HG03135 (cell line): ENCODE measurements around the gene JAKMIP2.
"Not testable (repeated sequence)": the region's sequence is repeated elsewhere in the genome, so short reads cannot be mapped to it uniquely, and the experiment has no call there.

ENCODE experiments used
- ATAC-seq: cut with Tn5 transposase; IDR thresholded peaks from one replicate; pipeline ENCODE4 v1.9.1; 2021; ENCODE audit warnings: mild to moderate bottlenecking, moderate library complexity; ENCODE audit not compliant: unreplicated experiment

The JAKMIP2 gene

DNA sequence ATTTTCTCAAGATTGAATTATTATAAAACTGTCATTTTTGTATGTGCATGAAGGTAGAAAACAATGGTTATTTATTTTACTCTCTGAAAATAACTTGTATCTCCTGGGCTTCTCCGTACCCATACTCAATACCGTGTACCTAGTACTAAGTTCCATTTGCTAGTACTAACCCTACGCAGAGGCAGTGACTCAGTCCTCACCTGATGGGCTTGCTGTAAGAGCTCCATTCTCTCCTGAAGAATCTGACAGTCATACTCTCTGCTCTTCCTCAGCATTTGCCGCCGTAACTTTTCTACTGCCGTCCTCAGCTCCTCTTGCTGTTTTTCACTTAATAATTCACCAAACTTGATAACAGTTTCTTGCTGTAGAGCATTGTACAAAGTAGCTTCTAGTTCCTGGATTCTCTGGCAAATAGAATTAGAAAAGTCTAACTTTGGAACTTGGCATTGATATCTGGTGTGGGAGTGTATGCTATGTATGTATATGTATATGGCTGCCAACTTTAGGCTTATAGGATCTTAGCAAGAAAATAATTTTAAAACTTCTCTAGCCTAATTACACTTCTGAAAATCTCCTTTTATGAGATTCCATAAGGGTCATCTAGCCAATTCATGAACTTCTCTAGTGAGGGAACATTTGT is 164.7 kb downstream of the JAKMIP2 start:
- ATAC-seq: no peak

DNA sequence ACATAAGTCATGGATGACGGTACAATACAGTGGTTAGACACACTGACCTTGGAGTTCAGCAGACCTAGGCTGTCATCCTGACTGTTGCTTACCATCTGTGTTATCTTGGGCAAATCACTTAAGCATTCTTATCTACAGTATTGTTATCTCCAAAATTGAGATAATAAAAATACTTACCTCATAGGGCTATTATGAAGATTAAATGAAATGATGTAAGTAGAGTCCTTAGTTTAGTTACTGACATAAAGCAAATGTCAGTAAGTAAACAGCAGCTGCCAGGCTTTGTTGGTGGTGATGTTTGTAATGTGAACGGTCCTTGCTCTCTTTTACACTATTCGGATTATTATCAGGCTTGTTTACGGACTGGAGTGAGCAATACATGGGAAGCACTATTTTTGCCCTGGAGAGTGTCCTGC is 165.3 kb downstream of the JAKMIP2 start:
- ATAC-seq: no peak

DNA sequence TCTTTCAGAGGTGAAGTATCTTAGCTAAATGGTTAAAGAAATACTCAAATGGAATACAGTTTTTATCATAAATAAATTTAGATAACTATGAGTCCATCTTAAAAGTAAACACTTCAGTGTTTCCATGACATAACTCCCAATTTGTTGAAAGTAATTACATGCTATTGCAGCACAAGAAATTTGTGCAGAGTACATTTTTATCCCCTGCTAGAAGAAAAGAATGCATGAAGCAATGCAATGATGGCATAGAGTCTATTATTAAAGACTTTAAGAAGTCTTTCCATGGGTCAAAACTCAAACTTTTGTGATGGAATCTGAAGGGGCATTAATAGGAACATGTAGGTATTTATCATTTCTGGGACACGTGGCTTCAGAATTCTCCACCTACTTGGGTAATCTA is 166.1 kb downstream of the JAKMIP2 start:
- ATAC-seq: no peak

DNA sequence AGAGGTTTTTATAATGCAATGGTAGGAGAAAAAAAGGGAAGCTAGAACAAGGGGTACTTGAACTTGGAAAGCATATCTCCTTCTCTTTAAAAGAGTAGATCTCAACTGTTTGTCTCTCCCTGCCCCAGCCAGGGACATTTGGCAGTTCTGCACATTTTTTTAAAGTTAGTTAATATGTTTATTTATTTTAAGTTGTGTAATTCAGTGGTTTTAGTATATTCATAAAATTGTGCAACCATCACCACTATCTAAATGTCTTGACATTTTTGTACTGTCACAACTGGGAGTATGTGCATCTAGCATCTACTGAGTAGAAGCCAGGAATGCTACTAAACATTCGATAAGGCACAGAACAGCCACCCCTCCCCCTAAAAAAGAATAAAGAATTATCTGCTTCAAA is 169.2 kb downstream of the JAKMIP2 start:
- ATAC-seq: no peak

DNA sequence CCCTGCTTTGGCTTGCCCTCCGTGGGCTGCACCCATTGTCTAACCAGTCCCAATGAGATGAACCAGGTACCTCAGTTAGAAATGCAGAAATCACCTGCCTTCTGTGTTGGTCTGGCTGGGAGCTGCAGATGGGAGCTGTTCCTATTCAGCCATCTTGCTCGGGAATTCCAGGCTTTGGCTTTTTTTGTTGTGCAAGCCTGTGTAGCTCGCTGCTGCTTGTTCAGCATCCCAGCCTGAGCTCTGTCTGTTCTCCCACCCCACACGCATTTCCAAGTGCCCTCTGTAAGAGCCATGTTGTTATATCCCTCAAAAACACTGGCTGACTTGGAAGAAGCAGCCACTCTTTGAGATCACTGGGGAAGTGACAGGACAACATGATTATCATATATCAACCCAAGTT is 171.0 kb downstream of the JAKMIP2 start:
- ATAC-seq: no peak

DNA sequence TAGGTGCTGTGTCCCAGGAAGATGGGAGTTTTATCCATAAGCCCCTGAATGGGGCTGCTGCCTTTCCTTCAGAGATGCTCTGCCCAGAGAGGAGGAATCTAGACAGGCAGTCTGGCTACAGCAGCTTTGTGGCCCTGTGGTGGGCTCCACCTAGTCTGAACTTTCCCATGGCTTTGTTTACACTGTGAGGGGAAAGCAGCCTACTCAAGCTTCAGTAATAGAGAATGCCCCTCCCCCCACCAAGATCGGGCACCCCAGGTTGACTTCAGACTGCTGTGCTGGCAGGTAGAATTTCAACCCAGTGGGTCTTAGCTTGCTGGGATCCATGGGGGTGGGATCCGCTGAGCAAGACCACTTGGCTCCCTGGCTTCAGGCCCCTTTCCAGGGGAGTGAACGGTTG is 171.7 kb downstream of the JAKMIP2 start:
- ATAC-seq: no peak

DNA sequence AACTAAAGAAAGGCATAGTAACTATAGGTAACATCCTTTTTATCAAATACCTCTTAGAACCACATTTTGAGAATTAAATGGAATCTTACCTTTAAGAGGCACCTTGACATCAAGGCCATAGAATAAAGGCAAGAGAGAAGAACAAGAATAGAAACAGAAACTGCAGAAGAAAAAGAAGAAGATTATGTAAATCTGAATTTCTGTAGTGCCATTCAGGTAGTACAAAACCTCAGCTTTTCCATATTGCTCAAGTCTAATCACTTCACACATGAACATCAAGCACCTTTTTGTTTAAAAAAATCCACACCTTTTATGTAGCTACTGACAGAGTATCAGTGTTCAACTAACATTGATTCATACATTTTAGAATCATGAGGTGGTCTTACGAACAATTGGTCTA is 180.9 kb downstream of the JAKMIP2 start:
- ATAC-seq: no peak

DNA sequence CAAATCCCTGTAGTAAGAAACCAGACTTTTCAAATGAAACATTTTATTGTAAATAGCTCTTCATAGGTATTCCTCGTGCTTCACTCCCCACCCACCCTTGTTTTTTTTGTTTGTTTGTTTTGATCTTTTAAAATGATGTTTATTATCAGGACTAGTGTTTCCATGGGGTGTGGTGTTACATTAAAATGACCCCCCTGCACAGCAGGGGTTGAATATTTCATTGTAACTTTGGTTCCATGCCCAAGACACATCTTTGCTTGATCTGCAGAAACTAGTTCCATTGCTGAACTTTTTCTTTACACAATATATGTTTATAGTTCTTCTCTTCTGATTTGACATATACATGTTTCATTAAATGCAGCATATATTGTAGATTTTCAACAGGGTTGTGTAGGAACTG is 191.4 kb downstream of the JAKMIP2 start:
- ATAC-seq: no peak

DNA sequence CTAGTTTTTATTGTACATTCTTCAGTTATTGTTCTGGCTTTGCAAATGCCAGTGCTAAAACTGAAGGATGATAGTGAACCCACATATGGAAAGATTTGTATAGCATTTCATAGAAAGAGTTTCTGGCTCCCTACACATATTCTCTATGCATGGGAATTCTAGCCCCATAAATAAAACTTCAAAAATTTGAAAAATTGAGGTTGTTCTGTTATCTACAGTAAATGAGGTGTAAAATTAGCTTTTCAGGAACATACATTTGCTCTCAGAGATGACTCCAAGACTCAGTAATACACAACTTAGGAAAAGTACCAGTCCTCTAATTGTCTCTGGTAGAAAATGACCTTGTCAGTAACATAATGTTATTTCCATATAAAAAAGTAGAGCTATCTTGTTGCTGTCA is 192.4 kb downstream of the JAKMIP2 start:
- ATAC-seq: no peak

DNA sequence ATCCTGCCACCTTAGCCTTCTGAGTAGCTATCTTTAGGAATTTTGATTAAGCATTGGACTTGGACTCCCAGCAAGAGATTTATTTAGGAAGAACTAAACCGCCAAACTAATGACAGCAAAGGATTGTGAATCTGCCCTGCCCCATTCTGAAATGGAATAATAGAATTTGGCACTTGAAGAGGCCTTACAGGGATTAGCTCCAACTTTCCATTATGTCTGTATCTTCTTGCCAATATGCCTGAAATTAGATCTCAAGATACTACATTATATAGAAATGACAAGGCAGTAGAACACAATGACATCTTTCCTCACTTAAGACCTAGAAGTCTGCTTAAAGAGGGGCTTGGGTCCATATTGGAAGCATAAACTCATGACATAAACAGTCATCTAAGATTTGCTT is 195.7 kb downstream of the JAKMIP2 start:
- no peak for ATAC-seq

DNA sequence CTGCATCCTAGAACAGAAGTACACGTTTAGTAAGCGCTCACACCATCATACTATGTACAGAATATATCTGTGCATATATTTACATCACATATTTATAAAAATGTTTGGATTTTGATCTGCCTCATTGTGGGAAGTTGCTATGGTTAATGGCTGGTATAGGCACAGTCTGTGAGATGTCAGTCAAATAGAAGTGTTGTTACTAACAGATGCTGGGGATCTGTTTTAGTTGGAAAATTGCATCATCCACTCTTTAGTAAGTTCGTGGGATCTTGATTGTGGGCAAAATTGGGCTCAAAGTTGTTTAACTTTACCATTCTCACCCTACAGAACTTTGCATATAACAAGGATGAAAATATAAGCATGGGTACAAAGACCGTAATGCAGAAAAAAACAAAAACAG is 196.3 kb downstream of the JAKMIP2 start:
- ATAC-seq: no peak

DNA sequence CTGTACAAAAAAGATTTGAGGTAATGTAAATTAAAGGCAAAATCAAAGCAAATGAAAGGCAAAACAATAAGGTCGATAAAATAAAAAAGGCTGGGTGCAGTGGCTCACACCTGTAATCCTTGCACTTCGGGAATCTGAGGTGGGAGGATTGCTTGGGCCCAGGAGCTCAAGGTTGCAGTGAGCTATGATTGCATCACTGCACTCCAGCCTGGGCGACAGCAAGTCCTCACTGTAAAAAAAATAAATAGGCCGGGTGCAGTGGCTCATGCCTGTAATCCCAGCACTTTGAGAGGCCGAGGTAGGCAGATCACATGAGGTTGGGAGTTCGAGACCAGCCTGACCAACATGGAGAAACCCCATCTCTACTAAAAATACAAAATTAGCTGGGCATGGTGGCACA is 200.3 kb downstream of the JAKMIP2 start:
- not testable (repeated sequence) for ATAC-seq

DNA sequence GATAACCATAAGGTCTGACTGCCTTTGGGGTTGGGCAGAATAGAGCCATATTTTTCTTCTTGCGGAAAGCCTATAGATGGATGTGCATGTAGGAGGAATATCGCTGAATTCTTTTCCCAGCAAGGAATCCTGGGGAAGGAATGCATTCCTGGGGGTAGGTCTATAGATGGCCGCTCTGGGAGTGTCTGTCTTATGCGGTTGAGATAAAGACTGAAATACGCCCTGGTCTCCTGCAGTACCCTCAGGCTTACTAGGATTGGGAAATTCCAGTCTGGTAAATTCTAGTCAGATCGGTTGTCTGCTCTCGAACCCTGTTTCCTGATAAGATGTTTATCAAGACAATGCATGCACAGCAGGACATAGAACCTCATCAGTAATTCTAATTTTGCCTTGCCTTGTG is 202.1 kb downstream of the JAKMIP2 start:
- not testable (repeated sequence) for ATAC-seq

DNA sequence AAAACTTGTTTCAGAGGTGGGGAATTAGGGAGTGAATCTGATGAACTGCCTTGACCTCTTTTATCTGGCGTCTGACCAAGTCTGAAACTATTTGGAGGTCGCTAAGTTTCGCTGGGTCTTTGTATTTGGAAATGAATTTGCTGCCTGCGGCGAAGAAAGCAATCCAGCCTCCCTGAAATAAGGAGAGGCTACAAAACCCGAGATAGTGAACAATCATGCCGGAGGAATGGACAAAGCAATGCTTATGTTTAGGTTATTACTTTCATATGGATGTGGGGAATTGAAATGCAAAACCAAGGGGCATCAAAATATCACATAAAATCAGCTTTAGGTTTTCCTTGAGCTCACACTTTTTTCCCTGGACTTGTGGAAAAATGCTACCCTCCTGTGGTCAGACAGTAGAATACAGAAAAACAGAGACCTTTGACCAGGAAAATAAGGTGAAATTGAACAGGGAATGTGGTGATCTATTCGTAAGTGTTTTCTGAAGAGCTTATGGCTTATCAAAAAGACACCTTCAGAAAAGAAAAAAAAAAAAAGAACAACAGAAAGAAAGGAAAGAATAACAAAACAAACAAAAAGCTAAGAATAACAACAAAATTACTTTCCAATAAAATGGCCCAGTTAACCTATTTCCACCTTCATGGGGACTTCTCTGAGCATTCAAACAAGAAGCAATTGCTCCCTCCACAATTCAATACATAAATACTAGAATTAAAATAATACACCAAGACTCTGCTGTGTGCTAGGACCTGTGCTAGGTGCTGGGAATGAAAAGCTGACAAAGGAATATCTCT is 204.1 kb downstream of the JAKMIP2 start:
- no peak for ATAC-seq

DNA sequence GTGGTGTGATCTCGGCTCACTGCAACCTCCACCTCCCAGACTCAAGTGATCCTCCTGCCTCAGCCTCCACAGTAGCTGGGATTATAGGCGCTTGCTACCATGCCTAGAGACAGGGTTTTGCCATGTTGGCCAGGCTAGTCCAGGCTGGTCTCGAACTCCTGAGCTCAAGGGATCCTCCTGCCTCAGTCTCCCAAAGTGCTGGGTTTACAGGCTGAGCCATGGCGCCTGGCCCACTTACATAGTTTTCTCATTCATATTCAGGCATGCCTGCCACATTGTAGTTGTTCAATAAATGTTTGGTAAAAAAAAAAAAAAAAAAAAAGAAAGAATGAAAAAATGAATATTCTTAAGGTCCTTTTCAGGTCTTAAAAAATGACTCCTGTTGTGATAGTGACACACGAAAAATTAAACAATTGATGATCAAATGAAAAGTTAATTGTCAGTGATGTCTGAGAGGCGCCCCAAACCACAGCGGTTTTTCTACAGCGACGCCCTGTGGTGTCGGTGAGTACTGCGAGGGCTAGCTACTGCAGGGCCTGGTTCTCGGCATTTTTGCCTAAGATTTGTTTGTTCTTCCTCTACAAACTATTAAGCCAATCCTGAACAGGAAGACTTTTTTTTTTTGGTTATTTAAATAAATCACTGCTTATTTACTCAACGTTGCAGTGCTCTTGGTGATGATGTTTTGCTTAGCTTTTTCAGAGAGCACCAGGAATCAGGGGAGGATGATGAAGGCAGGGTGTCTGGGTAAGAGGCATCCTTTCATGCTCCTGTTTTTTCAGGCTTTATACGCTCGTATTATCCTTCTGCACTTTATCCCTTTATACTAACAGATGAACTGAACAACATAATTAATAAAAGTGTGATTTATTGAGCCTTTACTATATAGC is 205.6 kb downstream of the JAKMIP2 start:
- no peak for ATAC-seq

DNA sequence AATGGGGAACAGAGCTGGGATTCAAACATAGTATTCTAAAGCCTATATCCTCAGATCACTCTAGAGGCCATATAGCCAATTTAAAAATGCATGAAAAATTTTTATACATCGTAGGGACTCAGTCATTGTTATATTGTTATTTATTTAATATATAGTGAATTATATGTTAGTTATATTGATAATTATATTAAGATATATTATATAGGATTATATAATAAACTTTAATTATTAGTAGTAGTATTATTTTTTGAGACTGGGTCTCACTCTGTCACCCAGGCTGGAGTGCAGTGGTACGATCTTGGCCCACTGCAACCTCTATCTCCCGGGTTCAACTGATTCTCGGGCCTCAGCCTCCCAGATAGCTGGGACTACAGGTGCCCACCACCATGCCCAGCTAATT is 206.9 kb downstream of the JAKMIP2 start:
- no peak for ATAC-seq

DNA sequence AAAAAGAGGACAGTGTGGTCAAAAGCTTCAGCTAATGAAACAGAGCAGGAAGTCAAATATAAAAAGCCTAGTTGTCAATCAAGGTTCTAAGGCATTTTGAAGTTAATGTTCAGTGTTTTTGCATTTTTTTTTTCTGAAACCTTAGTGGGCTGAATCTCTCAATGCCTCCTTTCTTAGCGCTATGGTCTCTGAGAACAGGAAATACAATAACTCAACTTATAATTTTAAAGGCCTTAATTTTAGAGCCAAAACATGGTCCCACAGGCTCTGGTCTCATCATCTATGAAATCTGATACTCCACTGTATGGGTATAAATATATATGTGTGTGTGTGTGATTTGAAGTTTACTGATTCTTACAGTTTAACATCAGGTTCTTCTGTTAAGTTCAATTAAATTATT is 209.3 kb downstream of the JAKMIP2 start:
- no peak for ATAC-seq

DNA sequence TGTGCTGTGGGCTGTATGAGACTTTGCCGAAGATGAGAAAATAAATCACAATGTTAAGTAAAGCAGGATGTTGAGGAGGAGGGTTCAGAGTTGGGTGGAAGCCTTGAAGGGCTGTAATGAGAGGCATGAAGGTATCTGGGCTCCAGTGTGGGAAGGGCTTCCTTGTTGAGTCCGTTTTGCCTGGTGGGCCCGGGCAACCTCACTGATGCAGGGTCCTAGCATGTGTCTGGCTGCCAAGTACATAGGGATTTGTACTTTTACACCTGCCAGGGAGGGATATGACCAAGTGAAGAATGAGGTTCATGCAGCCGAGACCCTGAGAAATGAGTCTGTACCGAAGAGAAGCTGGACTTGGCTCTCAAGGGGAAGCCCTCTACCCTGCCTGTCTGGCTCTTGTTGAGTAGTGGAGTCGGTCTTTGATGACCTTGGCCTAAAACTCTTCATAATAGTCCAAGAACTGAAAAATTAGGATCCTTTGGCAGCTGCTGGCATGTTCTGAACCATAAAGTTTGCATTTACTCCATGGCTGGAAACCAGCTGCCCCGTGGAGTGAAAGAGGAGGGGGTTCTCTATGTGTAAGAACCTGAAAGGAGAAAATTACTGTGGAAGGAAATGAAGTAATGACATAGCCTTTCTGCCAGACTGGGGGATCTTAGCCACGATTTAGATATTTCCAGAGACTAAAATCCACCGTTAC is 213.7 kb downstream of the JAKMIP2 start:
- no peak for ATAC-seq

DNA sequence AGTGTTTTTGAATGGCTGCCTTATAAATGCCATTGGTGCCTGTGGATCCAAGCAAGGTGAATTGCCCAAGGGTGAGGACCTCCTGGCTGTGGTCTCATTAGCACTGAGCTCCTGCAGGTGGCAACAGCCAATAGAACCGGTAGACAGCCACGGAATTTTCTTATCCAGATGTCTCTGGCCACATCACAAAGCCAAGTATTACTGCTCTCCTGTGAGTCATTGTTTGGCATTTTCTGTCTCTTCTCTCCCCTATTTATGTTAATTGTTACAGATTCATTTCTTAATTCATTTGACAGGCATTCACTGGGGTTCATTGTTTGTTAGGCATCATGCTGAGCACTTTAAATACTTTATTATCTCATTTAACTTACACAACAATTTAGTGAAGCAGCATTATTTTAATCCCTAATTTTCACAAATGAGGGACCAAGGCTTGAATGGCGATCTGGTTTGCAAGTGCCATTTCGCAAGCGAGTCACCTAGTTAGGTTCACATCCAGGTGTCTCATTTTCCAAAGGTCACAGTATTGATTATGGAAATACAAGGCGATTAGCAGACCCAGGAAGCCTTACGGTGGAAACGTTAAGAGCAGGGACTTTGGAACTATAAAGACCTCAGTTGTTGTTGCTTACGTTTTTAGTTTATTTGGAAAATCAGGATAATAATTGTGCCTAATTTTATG is 214.5 kb downstream of the JAKMIP2 start:
- ATAC-seq: no peak

DNA sequence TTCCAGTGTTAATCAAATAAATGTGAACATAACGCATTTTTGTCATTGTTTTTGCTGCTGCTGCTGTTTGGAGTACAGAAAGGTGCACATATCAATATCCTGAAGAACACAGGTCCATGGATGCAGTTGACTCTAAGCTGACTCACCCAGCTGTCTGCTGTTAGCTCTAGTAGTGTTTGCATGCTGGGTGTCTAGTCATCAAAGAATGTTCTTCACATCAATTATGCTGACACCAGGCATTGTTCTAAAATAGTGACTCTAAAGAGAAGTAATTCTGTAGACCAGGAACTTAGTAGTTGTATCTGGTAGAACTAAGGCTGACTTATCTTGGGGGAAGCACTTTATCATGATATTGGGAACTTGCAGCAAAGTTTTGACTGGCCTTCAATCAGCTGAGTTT is 217.0 kb downstream of the JAKMIP2 start:
- no peak for ATAC-seq

DNA sequence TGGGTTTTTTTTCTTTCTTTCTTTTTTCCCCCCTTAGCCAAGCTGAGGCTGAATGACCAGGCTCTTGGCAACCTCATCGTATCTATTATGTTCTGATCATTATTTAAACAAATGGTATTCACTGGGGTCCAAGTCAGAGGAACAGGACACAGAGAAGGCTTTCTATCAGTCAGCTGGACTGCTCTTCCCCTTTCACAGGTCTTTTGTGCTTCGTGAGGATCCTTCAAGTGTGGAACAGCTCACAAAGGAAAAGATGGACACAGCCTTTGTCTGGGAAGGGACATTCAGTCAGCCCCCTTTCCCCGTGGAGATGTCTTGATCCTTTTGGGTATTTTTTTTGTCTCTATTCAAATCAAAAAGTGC is 218.4 kb downstream of the JAKMIP2 start:
- ATAC-seq: no peak
